ENCODE results near the gene CNGB1.

The CNGB1 gene

DNA sequence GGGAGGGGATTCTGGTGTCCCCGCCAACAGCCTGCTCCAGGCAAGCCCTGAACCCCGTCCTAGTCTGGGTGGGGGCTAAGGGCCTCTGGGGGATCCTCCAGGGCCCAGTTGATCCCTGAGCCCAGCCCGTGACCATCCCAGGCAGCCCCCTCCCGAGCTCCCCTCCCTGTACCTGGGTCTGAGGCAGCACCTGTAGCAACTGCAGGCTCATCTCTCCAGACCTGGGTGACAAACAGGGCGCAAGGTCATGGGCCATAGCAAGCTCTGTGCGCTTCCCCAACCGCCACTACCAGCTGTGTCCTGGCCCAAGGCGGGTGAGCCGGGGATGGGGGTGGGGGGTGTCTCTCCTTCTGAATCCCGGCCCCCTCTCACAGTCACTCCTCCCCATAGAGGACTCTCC lies 10.6 kb downstream of the CNGB1 start:
- H3K9me3 ChIP-seq (ENCODE audit: low read length) = no peaks in the 10 kb centered on the region
- no peaks in the 10 kb centered on the region for H4K20me1 ChIP-seq (ENCODE audit: insufficient read depth, low read length)
- no peak overlapping the region for H3K27ac ChIP-seq (ENCODE audit: low read depth, low read length, poor library complexity, severe bottlenecking)
- no peak overlapping the region for H2AFZ ChIP-seq (ENCODE audit: low read length)
- TF ChIP-seq, protein P1, sequence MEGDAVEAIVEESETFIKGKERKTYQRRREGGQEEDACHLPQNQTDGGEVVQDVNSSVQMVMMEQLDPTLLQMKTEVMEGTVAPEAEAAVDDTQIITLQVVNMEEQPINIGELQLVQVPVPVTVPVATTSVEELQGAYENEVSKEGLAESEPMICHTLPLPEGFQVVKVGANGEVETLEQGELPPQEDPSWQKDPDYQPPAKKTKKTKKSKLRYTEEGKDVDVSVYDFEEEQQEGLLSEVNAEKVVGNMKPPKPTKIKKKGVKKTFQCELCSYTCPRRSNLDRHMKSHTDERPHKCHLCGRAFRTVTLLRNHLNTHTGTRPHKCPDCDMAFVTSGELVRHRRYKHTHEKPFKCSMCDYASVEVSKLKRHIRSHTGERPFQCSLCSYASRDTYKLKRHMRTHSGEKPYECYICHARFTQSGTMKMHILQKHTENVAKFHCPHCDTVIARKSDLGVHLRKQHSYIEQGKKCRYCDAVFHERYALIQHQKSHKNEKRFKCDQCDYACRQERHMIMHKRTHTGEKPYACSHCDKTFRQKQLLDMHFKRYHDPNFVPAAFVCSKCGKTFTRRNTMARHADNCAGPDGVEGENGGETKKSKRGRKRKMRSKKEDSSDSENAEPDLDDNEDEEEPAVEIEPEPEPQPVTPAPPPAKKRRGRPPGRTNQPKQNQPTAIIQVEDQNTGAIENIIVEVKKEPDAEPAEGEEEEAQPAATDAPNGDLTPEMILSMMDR (IDR thresholded peaks at IDR 0.05; ENCODE audit: low read length) = no peak
- no peak for TF ChIP-seq EZH2 (IDR thresholded peaks at IDR 0.05; ENCODE audit: borderline replicate concordance, low read length)
- no peak overlapping the region for H3K4me2 ChIP-seq (ENCODE audit: low read length)
- no peaks in the 10 kb centered on the region for H3F3A ChIP-seq (ENCODE audit: insufficient read depth, low read length)
- H3K9ac ChIP-seq (ENCODE audit: low read length) = no peak overlapping the region
- no peaks in the 10 kb centered on the region for H3K79me2 ChIP-seq (ENCODE audit: insufficient read depth, low read length)
- H3K4me1 ChIP-seq (ENCODE audit: insufficient read depth, low read length, severe bottlenecking) = no peaks in the 10 kb centered on the region
- H3K4me3 ChIP-seq (ENCODE audit: low read depth, low read length, poor library complexity, severe bottlenecking) = no peak overlapping the region
- H3K36me3 ChIP-seq (ENCODE audit: insufficient read depth, low read length) = no peaks in the 10 kb centered on the region
- H3K9me2 ChIP-seq (ENCODE audit: low read depth, low read length) = no peaks in the 10 kb centered on the region
- H3K27me3 ChIP-seq (ENCODE audit: insufficient read depth, low read length) = no peaks in the 10 kb centered on the region

DNA sequence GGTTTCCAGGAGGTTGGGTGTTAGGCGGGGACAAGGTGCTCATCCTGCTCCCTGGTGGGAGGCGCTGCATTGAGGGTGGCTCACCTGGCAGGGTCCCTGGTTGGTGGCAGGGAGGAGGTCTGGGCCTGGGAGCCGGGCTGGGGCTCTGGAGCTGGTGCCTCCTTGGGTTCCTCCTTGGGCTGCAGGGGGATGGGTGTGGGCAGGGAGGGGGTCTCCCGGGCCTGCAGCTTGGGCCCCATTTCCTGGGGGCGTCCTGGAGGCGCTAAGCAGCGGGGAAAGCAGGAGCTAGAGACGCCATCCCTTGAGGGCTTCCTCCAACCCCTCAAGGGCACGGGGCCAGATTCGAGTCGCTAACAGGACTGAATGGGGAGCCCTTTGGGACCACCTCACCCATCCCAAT lies 11.1 kb downstream of the CNGB1 start:
- no peaks in the 10 kb centered on the region for H3K4me1 ChIP-seq (ENCODE audit: insufficient read depth, low read length, severe bottlenecking)
- no peaks in the 10 kb centered on the region for H3K9me3 ChIP-seq (ENCODE audit: low read length)
- no peak overlapping the region for H3K4me2 ChIP-seq (ENCODE audit: low read length)
- H3K27me3 ChIP-seq (ENCODE audit: insufficient read depth, low read length) = no peaks in the 10 kb centered on the region
- no peak overlapping the region for H3K27ac ChIP-seq (ENCODE audit: low read depth, low read length, poor library complexity, severe bottlenecking)
- H3K36me3 ChIP-seq (ENCODE audit: insufficient read depth, low read length) = no peaks in the 10 kb centered on the region
- H4K20me1 ChIP-seq (ENCODE audit: insufficient read depth, low read length) = no peaks in the 10 kb centered on the region
- H2AFZ ChIP-seq (ENCODE audit: low read length) = no peak overlapping the region
- no peak for TF ChIP-seq EZH2 (IDR thresholded peaks at IDR 0.05; ENCODE audit: borderline replicate concordance, low read length)
- TF ChIP-seq, protein P1 (IDR thresholded peaks at IDR 0.05; ENCODE audit: low read length) = no peak
- H3K9ac ChIP-seq (ENCODE audit: low read length) = no peak overlapping the region
- H3K79me2 ChIP-seq (ENCODE audit: insufficient read depth, low read length) = no peaks in the 10 kb centered on the region
- H3K4me3 ChIP-seq (ENCODE audit: low read depth, low read length, poor library complexity, severe bottlenecking) = no peak overlapping the region
- H3K9me2 ChIP-seq (ENCODE audit: low read depth, low read length) = no peaks in the 10 kb centered on the region
- H3F3A ChIP-seq (ENCODE audit: insufficient read depth, low read length) = no peaks in the 10 kb centered on the region

- no peaks in the 10 kb centered on the region for H4K20me1 ChIP-seq (ENCODE audit: insufficient read depth, low read length)
- TF ChIP-seq, protein P1 (IDR thresholded peaks at IDR 0.05; ENCODE audit: low read length) = no peak
- TF ChIP-seq EZH2 (IDR thresholded peaks at IDR 0.05; ENCODE audit: borderline replicate concordance, low read length) = no peak
- H3K36me3 ChIP-seq (ENCODE audit: insufficient read depth, low read length) = no peaks in the 10 kb centered on the region
- no peaks in the 10 kb centered on the region for H3K9me2 ChIP-seq (ENCODE audit: low read depth, low read length)
- H3K9ac ChIP-seq (ENCODE audit: low read length) = no peak overlapping the region
- no peak overlapping the region for H3K27ac ChIP-seq (ENCODE audit: low read depth, low read length, poor library complexity, severe bottlenecking)
- no peaks in the 10 kb centered on the region for H3K27me3 ChIP-seq (ENCODE audit: insufficient read depth, low read length)
- no peak overlapping the region for H3K4me2 ChIP-seq (ENCODE audit: low read length)
- no peaks in the 10 kb centered on the region for H3K9me3 ChIP-seq (ENCODE audit: low read length)
- H3F3A ChIP-seq (ENCODE audit: insufficient read depth, low read length) = no peaks in the 10 kb centered on the region
- no peak overlapping the region for H3K4me3 ChIP-seq (ENCODE audit: low read depth, low read length, poor library complexity, severe bottlenecking)
- H2AFZ ChIP-seq (ENCODE audit: low read length) = no peak overlapping the region
- no peaks in the 10 kb centered on the region for H3K4me1 ChIP-seq (ENCODE audit: insufficient read depth, low read length, severe bottlenecking)
- H3K79me2 ChIP-seq (ENCODE audit: insufficient read depth, low read length) = no peaks in the 10 kb centered on the region
Observed at GRCh38 chr16:57959121-57959520, 11.8 kb downstream of the CNGB1 start.

Data from OCI-LY1 (cell line).